ENCODE results near the gene UBALD2.

The UBALD2 gene

GRCh38 chr17:76278952-76279741 is 14.0 kb downstream of the UBALD2 start:
- no peak overlapping the region for H3K4me3 ChIP-seq (ENCODE audit: low read depth, low read length)
- peak; percentile 31 for DNase-seq (ENCODE audit: low read depth)
- TF ChIP-seq, protein P1, sequence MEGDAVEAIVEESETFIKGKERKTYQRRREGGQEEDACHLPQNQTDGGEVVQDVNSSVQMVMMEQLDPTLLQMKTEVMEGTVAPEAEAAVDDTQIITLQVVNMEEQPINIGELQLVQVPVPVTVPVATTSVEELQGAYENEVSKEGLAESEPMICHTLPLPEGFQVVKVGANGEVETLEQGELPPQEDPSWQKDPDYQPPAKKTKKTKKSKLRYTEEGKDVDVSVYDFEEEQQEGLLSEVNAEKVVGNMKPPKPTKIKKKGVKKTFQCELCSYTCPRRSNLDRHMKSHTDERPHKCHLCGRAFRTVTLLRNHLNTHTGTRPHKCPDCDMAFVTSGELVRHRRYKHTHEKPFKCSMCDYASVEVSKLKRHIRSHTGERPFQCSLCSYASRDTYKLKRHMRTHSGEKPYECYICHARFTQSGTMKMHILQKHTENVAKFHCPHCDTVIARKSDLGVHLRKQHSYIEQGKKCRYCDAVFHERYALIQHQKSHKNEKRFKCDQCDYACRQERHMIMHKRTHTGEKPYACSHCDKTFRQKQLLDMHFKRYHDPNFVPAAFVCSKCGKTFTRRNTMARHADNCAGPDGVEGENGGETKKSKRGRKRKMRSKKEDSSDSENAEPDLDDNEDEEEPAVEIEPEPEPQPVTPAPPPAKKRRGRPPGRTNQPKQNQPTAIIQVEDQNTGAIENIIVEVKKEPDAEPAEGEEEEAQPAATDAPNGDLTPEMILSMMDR (IDR thresholded peaks at IDR 0.05; ENCODE audit: low read depth, low read length, missing control alignments), result peak; percentile 93
- in situ Hi-C loops (cut with HindIII; ENCODE audit: low sequenced_read_pairs), result no loop called here

DNA sequence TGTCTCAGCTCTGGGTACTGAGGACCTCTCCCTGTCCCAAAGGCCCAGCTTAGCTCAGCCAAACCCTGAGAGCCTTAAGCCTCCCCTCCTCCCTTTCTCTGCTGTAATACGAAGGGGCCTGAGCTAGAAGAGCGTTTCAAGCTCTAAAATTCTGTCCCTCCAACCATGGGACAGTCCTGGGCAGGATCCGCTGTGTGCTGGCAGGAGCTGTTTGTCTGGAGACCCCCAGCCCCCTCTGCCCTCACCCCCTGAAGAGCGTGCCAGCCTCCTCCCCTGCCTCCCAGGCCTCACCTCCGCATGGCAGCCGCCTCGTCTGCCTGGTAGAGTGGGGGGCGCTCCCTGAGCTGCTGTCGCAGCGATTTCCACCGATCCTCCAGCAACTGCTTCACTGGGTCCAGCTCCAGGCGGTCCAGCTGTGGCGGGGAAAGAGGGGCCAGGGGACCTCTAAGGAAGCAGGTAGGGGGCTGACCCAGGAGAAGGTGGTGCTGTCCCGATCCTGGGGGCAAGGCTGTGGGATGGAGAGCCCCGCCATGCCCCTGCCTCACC is 14.7 kb downstream of the UBALD2 start:
- TF ChIP-seq, protein P1 (IDR thresholded peaks at IDR 0.05; ENCODE audit: low read depth, low read length, missing control alignments), result no peak
- no peak for DNase-seq (ENCODE audit: low read depth)
- in situ Hi-C loops (cut with HindIII; ENCODE audit: low sequenced_read_pairs), result no loop called here
- no peak overlapping the region for H3K4me3 ChIP-seq (ENCODE audit: low read depth, low read length)

DNA sequence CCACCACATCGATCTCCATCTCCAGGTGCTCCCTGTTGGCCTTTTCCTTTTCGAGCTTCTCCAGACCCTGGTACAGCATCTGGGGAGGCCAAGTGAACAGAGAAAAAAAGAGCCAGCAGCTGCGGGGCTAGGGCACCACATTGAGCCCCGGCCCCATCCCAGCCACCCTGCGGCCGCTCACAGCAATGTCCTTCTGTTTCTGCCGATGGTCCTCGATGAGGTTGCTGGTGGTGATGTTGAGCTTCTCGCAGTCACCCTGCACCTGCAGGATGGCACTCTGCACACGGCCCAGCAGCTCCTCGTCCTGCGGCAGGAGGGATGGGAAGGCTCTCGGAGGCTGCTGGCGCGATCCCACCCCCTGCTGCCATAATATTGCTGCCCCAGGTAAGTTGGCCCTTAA is 15.5 kb downstream of the UBALD2 start:
- in situ Hi-C loops (cut with HindIII; ENCODE audit: low sequenced_read_pairs), result no loop called here
- no peak for DNase-seq (ENCODE audit: low read depth)
- H3K4me3 ChIP-seq (ENCODE audit: low read depth, low read length), result no peak overlapping the region
- TF ChIP-seq, protein P1 (IDR thresholded peaks at IDR 0.05; ENCODE audit: low read depth, low read length, missing control alignments), result no peak

DNA sequence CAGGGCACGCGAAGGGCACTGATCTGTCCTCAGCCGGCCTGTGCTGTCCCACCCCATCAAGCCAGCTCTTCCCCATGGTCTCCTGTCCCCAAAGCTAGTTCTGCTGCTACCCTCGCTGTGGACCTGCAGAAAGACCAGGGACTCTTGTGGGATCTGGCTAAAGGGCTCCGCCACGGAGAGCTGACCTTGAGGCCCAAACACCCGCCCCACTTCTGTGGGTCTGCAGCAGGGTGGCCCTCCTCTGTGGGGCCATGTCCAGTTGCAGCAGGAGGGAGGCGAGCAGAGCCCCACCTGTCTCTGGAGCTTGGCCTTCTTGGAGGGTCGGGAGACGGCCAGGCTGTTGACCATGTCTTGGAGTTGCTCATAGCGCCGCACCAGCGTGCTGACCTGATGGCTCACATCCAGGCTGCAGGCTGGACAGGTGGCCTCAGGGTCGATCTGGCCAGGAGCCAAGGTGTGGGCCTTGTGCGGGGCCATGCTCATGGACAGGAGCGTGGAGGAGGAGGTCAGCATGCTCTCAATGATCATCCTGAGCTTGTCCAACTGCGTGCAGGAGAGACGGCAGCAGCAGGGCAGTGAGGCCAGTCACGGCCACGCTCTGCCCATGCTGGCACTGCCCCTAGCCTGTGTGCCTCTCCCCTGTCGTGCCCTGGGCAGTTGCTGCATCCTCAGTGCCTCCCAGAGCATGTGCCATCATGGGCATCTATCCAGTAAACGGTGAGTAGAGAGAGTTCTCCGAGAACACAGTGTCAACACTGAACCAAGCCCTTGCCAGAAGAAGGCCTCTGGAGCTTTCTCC is 16.6 kb downstream of the UBALD2 start:
- in situ Hi-C loops (cut with HindIII; ENCODE audit: low sequenced_read_pairs), result no loop called here
- TF ChIP-seq, protein P1 (IDR thresholded peaks at IDR 0.05; ENCODE audit: low read depth, low read length, missing control alignments), result no peak
- no peak for DNase-seq (ENCODE audit: low read depth)
- H3K4me3 ChIP-seq (ENCODE audit: low read depth, low read length), result no peak overlapping the region

DNA sequence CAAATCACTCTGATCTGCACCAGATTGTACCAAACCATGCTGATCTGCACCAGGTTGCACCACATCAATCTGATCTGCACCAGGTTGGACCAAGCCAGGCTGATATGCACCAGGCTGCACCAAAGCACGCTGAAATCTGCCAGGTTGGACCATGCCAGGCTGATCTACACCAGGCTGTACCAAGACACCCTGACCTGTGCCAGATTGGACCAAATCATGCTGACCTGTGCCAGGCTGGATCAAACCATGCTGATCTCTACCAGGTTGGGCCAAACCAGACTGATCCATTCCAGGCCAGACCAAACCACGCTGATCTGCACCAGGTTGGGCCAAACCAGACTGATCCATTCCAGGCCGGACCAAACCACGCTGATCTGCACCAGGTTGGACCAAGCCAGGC is 27.4 kb downstream of the UBALD2 start:
- TF ChIP-seq, protein P1 (IDR thresholded peaks at IDR 0.05; ENCODE audit: low read depth, low read length, missing control alignments), result no peak
- DNase-seq (ENCODE audit: low read depth), result no peak
- in situ Hi-C loops (cut with HindIII; ENCODE audit: low sequenced_read_pairs), result no loop called here
- H3K4me3 ChIP-seq (ENCODE audit: low read depth, low read length), result no peak overlapping the region

DNA sequence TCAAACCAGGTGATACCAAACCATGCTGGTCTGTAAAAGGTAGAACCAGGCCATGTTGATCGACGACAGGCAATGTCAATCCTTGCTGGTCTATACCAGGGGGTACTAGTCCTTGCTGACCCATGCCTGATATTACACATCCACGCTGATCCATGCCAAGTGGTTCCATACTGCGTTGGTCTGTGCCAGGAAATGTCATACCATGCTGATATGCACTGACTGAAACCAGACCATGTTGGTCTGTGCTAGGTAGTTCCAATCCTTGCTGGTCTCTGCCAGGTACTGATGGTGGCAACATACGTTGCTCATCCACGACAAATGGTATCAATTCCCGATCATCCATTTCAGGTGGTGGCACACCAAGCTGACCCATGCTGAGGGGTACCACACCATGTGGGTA is 28.0 kb downstream of the UBALD2 start:
- no peak overlapping the region for H3K4me3 ChIP-seq (ENCODE audit: low read depth, low read length)
- no peak for DNase-seq (ENCODE audit: low read depth)
- TF ChIP-seq, protein P1 (IDR thresholded peaks at IDR 0.05; ENCODE audit: low read depth, low read length, missing control alignments), result no peak
- in situ Hi-C loops (cut with HindIII; ENCODE audit: low sequenced_read_pairs), result no loop called here

Measured in astrocyte of the cerebellum (primary cell).